Ecto neural progenitor cell (in vitro differentiated cells): ENCODE results near the gene SHISAL1.
A peak's percentile ranks its signal among the peaks of the same experiment; 100 is the strongest.
"Not testable (repeated sequence)": the region's sequence is repeated elsewhere in the genome, so short reads cannot be mapped to it uniquely, and the experiment has no call there.

Experiments used
- DNase-seq: peaks from one replicate; pipeline ENCODE4 v3.0.0-alpha.2; 2018; ENCODE audit warnings: low spot score

SHISAL1 gene

GRCh38 chr22:44302363-44302762 is 10.4 kb downstream of the SHISAL1 start:
- DNase-seq, result not testable (repeated sequence)

GRCh38 chr22:44301039-44301438 is 11.7 kb downstream of the SHISAL1 start:
- DNase-seq, result no peak

- no peak for DNase-seq
Observed at GRCh38 chr22:44299124-44299523, 13.6 kb downstream of the SHISAL1 start.

- no peak for DNase-seq
Observed at GRCh38 chr22:44298406-44299091, 14.2 kb downstream of the SHISAL1 start.

- no peak for DNase-seq
Observed at GRCh38 chr22:44297470-44298061, 15.2 kb downstream of the SHISAL1 start.

GRCh38 chr22:44295406-44295805 is 17.3 kb downstream of the SHISAL1 start:
- no peak for DNase-seq

- no peak for DNase-seq
Observed at GRCh38 chr22:44293876-44294275, 18.9 kb downstream of the SHISAL1 start.

GRCh38 chr22:44293034-44293433 is 19.7 kb downstream of the SHISAL1 start:
- no peak for DNase-seq

GRCh38 chr22:44292521-44292920 is 20.2 kb downstream of the SHISAL1 start:
- no peak for DNase-seq

- no peak for DNase-seq
Observed at GRCh38 chr22:44291674-44292360, 20.9 kb downstream of the SHISAL1 start.

- DNase-seq, result no peak
Observed at GRCh38 chr22:44291265-44291664, 21.5 kb downstream of the SHISAL1 start.

GRCh38 chr22:44289414-44290171 is 23.2 kb downstream of the SHISAL1 start:
- peak; percentile 82 for DNase-seq

- DNase-seq, result no peak
Observed at GRCh38 chr22:44288913-44289312, 23.8 kb downstream of the SHISAL1 start.

GRCh38 chr22:44287741-44288140 is 25.0 kb downstream of the SHISAL1 start:
- DNase-seq, result no peak

GRCh38 chr22:44287121-44287693 is 25.5 kb downstream of the SHISAL1 start:
- no peak for DNase-seq

- no peak for DNase-seq
Observed at GRCh38 chr22:44286646-44287045, 26.1 kb downstream of the SHISAL1 start.

- DNase-seq, result no peak
Observed at GRCh38 chr22:44284711-44285110, 28.0 kb downstream of the SHISAL1 start.

- no peak for DNase-seq
Observed at GRCh38 chr22:44281768-44282637, 30.7 kb downstream of the SHISAL1 start.

- no peak for DNase-seq
Observed at GRCh38 chr22:44280665-44281188, 32.0 kb downstream of the SHISAL1 start.

- no peak for DNase-seq
Observed at GRCh38 chr22:44279069-44279360, 33.7 kb downstream of the SHISAL1 start.
